Smooth muscle cell (in vitro differentiated cells): ENCODE data around the gene EVI2B. TPM values are rescaled to one million over a fixed set of nuclear protein-coding genes. Genes with fewer than 3 reads are reported as not detected.
"Not testable (repeated sequence)": the region's sequence is repeated elsewhere in the genome, so short reads cannot be mapped to it uniquely, and the experiment has no call there.

Experiments used
- DNase-seq: peaks from one replicate; lab custom pipeline; 2025; ENCODE audit not compliant: unreplicated experiment; lab: John Stamatoyannopoulos, UW
- H2AFZ ChIP-seq: fragments of 200-600 bp; sonication (generic); 2 replicates; pipeline ENCODE4 v1.6.0; 2016; ENCODE audit warnings: antibody characterized with exemption, low read depth, mild to moderate bottlenecking
- H3F3A ChIP-seq: fragments of 200-600 bp; sonication (generic); 2 replicates; pipeline ENCODE4 v1.6.0; 2017; ENCODE audit warnings: antibody characterized with exemption, low read depth
- H3K27ac ChIP-seq: fragments of 200-600 bp; sonication (generic); 2 replicates; pipeline ENCODE4 v1.5.1; 2016; ENCODE audit warnings: low read depth, mild to moderate bottlenecking
- H3K27me3 ChIP-seq: fragments of 200-600 bp; sonication (generic); 2 replicates; pipeline ENCODE4 v1.6.1; 2016; ENCODE audit warnings: low read depth, mild to moderate bottlenecking
- H3K36me3 ChIP-seq: fragments of 200-600 bp; sonication (generic); 2 replicates; pipeline ENCODE4 v1.5.1; 2016; ENCODE audit warnings: low read depth
- H3K4me1 ChIP-seq: fragments of 200-600 bp; sonication (generic); 2 replicates; pipeline ENCODE4 v1.5.1; 2016; ENCODE audit warnings: low read depth
- H3K4me2 ChIP-seq: fragments of 200-600 bp; sonication (generic); 2 replicates; pipeline ENCODE4 v1.6.0; 2016; ENCODE audit warnings: mild to moderate bottlenecking
- H3K4me3 ChIP-seq: fragments of 200-600 bp; sonication (generic); 2 replicates; pipeline ENCODE4 v1.5.1; 2016; ENCODE audit warnings: mild to moderate bottlenecking
- H3K79me2 ChIP-seq: fragments of 200-600 bp; sonication (generic); 2 replicates; pipeline ENCODE4 v1.6.0; 2016; ENCODE audit warnings: low read depth, mild to moderate bottlenecking
- H3K9ac ChIP-seq: fragments of 200-600 bp; sonication (generic); 2 replicates; pipeline ENCODE4 v1.6.0; 2016; ENCODE audit warnings: low read depth
- H3K9me3 ChIP-seq: fragments of 200-600 bp; sonication (generic); replicated peaks from 2 replicates; pipeline ENCODE4 v1.5.1; 2016; ENCODE audit warnings: low read depth
- H4K20me1 ChIP-seq: fragments of 200-600 bp; sonication (generic); 2 replicates; pipeline ENCODE4 v1.6.0; 2016; ENCODE audit warnings: low read depth
- CTCF ChIP-seq: fragments of 200-600 bp; sonication (generic); IDR thresholded peaks from 2 replicates; pipeline ENCODE4 v1.5.1; 2017; ENCODE audit warnings: borderline replicate concordance, mild to moderate bottlenecking, antibody characterized with exemption; ENCODE audit not compliant: insufficient read depth, poor library complexity, severe bottlenecking
- WGBS: methylation state at CpG from one replicate; pipeline ENCODE4 v1.1.7; 2016; ENCODE audit warnings: low lambda C conversion rate; 5-methylcytosine and 5-hydroxymethylcytosine counted together
- polyA plus RNA-seq: library from polyadenylated mRNA; unstranded; fragments of >200 nt; fragmentation: Nextera tagmentation; extraction: Ambion mirVana; gene quantifications from 2 replicates; pipeline ENCODE4 v1.2.1, GENCODE V29; 2016
- total RNA-seq: library from RNA; depleted of rRNA; stranded (reverse); fragments of >200 nt; gene quantifications from 2 replicates; pipeline ENCODE4 v1.2.3, GENCODE V29; 2014

EVI2B gene
- total and polyA plus RNA-seq, 2 experiments from 2014 or later = not detected

- Histone ChIP-seq H3K9ac (no peak overlapping the region), H3K4me2 (no peak overlapping the region), H3K79me2 (no peaks in the 10 kb centered on the region), H3K36me3 (peaks cover 4% of the 10 kb centered on the region), H3F3A (no peaks in the 10 kb centered on the region), H3K4me1 (peaks cover 8% of the 10 kb centered on the region), H3K27ac (no peak overlapping the region), H4K20me1 (peaks cover 36% of the 10 kb centered on the region), H3K27me3 (no peaks in the 10 kb centered on the region), H3K4me3 (no peak overlapping the region), H3K9me3 (no peaks in the 10 kb centered on the region), H2AFZ (no peak overlapping the region)
- no peak for TF ChIP-seq CTCF
- no peak for DNase-seq
- WGBS = 97% methylated on average over 2 of the region's 2 CpGs
Observed at GRCh38 chr17:31266042-31266441, 47.8 kb downstream of the EVI2B start.

- not testable (repeated sequence) for H3K4me2 ChIP-seq, H2AFZ ChIP-seq, H3K4me1 ChIP-seq, H3K4me3 ChIP-seq, H3K27me3 ChIP-seq, H3K27ac ChIP-seq, H3K9ac ChIP-seq, DNase-seq, H3K36me3 ChIP-seq, H3K79me2 ChIP-seq, H3F3A ChIP-seq, H3K9me3 ChIP-seq
- peaks cover 10% of the 10 kb centered on the region for H4K20me1 ChIP-seq
- 95% methylated on average over 1 of the region's 1 CpG for WGBS
Observed at GRCh38 chr17:31262923-31263322, 50.9 kb downstream of the EVI2B start.

DNA sequence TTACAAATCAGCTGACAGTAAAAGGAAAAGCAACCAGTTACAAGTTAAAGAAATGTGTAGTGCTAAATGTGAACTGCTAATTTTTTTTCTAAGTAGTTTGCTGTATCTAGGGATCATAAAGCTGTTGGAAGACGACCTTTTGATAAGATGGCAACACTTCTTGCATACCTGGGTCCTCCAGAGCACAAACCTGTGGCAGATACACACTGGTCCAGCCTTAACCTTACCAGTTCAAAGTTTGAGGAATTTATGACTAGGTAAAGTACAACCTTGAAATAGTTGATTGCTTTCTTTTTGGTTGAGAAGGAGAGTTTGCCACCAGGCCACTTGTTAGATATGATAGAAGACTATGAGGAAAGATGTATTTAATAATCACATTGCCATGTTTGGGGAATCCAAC lies 52.3 kb downstream of the EVI2B start:
- Histone ChIP-seq H4K20me1 (no peaks in the 10 kb centered on the region), H3F3A (no peaks in the 10 kb centered on the region), H3K27me3 (no peaks in the 10 kb centered on the region), H3K9me3 (no peaks in the 10 kb centered on the region), H3K4me3 (no peak overlapping the region), H3K36me3 (peaks cover 9% of the 10 kb centered on the region), H3K27ac (no peak overlapping the region), H2AFZ (no peak overlapping the region), H3K4me1 (no peaks in the 10 kb centered on the region), H3K4me2 (no peak overlapping the region), H3K79me2 (no peaks in the 10 kb centered on the region), H3K9ac (no peak overlapping the region)
- TF ChIP-seq CTCF = no peak
- WGBS = 73% methylated on average over 1 of the region's 1 CpG
- DNase-seq = no peak

DNA sequence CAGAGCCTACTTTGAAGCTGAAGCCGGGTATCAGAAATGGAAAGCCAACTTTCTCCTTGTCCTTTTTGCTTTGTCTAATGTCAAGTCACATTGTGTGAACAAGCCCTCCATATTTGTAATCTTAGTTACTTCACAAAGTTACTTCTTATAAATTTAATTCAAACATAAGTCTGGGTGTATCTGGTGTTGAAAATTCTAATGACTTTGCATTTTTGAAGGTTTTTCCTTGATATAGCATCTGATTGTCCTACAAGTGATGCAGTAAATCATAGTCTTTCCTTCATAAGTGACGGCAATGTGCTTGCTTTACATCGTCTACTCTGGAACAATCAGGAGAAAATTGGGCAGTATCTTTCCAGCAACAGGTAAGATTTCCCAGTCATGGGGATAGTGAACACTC lies 53.7 kb downstream of the EVI2B start:
- H3K4me2 ChIP-seq = no peak overlapping the region
- no peaks in the 10 kb centered on the region for H4K20me1 ChIP-seq
- H3K9me3 ChIP-seq = no peaks in the 10 kb centered on the region
- H3K4me1 ChIP-seq = no peaks in the 10 kb centered on the region
- H3K27me3 ChIP-seq = no peaks in the 10 kb centered on the region
- no peak overlapping the region for H3K27ac ChIP-seq
- no peak overlapping the region for H3K4me3 ChIP-seq
- TF ChIP-seq CTCF = no peak
- H3F3A ChIP-seq = no peaks in the 10 kb centered on the region
- H3K79me2 ChIP-seq = no peaks in the 10 kb centered on the region
- WGBS = 96% methylated on average over 3 of the region's 3 CpGs
- H3K9ac ChIP-seq = no peak overlapping the region
- no peak for DNase-seq
- H3K36me3 ChIP-seq = peaks cover 8% of the 10 kb centered on the region
- H2AFZ ChIP-seq = no peak overlapping the region
